Gastrocnemius medialis (tissue), 4 donors: ENCODE measurements around the gene DRG1.

Experiments used
- CTCF ChIP-seq, 5 experiments: fragments of 450-650 bp in 3 of 5; fragments of 200-600 bp in 2 of 5; sonication (generic) in 2 of 5; IDR thresholded peaks in 4 of 5; conservative IDR thresholded peaks in 1 of 5; 1 replicate in 4 of 5; 2 replicates in 1 of 5; pipeline ENCODE4 v1.5.1; 2016 to 2019; ENCODE audit warnings: antibody characterized with exemption in 5 of 5, mild to moderate bottlenecking in 3 of 5, moderate library complexity in 3 of 5
- POLR2A ChIP-seq, 2 donors: fragments of 450-650 bp; IDR thresholded peaks; one replicate each; pipeline ENCODE4 v1.6.1; 2017; ENCODE audit warnings: antibody characterized with exemption in 2 of 2, mild to moderate bottlenecking in 2 of 2, moderate library complexity in 2 of 2

GRCh38 chr22:31400023-31400397 lies 606 bp downstream of the DRG1 start:
- TF ChIP-seq CTCF (IDR thresholded peaks at IDR 0.05 in 4 of 5, conservative IDR thresholded peaks at IDR 0.05 in 1 of 5) (no peak), POLR2A (IDR thresholded peaks at IDR 0.05) (no peak)
